Hepatocyte (in vitro differentiated cells): ENCODE data around the gene CCDC9.

Experiments
- EZH2 ChIP-seq: fragments of 200-600 bp; sonication (generic); IDR thresholded peaks from 2 replicates; pipeline ENCODE4 v1.6.1; 2016; ENCODE audit warnings: antibody characterized with exemption, mild to moderate bottlenecking, borderline replicate concordance
- EZH2phosphoT487 ChIP-seq: fragments of 200-600 bp; sonication (generic); IDR thresholded peaks from one replicate; pipeline ENCODE4 v1.6.1; 2018; ENCODE audit warnings: antibody characterized with exemption, mild to moderate bottlenecking, low read depth, moderate library complexity; ENCODE audit not compliant: unreplicated experiment, severe bottlenecking
- TF ChIP-seq, protein P1 (sequence below): fragments of 200-600 bp; sonication (generic); IDR thresholded peaks from 2 replicates; pipeline ENCODE4 v1.5.1; 2016; ENCODE audit warnings: antibody characterized with exemption, mild to moderate bottlenecking; ENCODE audit not compliant: poor library complexity

- TF ChIP-seq, protein P1, sequence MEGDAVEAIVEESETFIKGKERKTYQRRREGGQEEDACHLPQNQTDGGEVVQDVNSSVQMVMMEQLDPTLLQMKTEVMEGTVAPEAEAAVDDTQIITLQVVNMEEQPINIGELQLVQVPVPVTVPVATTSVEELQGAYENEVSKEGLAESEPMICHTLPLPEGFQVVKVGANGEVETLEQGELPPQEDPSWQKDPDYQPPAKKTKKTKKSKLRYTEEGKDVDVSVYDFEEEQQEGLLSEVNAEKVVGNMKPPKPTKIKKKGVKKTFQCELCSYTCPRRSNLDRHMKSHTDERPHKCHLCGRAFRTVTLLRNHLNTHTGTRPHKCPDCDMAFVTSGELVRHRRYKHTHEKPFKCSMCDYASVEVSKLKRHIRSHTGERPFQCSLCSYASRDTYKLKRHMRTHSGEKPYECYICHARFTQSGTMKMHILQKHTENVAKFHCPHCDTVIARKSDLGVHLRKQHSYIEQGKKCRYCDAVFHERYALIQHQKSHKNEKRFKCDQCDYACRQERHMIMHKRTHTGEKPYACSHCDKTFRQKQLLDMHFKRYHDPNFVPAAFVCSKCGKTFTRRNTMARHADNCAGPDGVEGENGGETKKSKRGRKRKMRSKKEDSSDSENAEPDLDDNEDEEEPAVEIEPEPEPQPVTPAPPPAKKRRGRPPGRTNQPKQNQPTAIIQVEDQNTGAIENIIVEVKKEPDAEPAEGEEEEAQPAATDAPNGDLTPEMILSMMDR: no peak
- TF ChIP-seq EZH2 (no peak), EZH2phosphoT487 (no peak)
Measured at GRCh38 chr19:47227352-47228167, 28.8 kb upstream of the CCDC9 start.
